Fibroblast of lung (primary cell): ENCODE results near the gene SLC12A6. TPM values are rescaled to one million over a fixed set of nuclear protein-coding genes. Genes with fewer than 3 reads are reported as not detected.

Source experiments
- DNase-seq, 2 donors: peaks; one replicate each; pipeline versions ENCODE4 v3.0.0 to v3.0.0-alpha.2; 2010; ENCODE audit warnings: low read depth in 2 of 2
- H2AFZ ChIP-seq: 2 replicates; pipeline ENCODE4 v1.5.1; 2012; ENCODE audit warnings: low read length, control low read depth, inconsistent platforms
- H3K27ac ChIP-seq: 2 replicates; pipeline ENCODE4 v1.5.1; 2011; ENCODE audit warnings: low read length, control low read depth; ENCODE audit not compliant: insufficient read depth
- H3K27me3 ChIP-seq: 2 replicates; pipeline ENCODE4 v1.5.1; 2011; ENCODE audit warnings: mild to moderate bottlenecking, low read length; ENCODE audit not compliant: control insufficient read depth, insufficient read depth
- H3K36me3 ChIP-seq: 2 replicates; pipeline ENCODE4 v1.5.1; 2011; ENCODE audit warnings: low read length; ENCODE audit not compliant: control insufficient read depth, insufficient read depth
- H3K4me1 ChIP-seq: 2 replicates; pipeline ENCODE4 v1.5.1; 2011; ENCODE audit warnings: low read length; ENCODE audit not compliant: control insufficient read depth, insufficient read depth; ENCODE audit errors: extremely low read depth
- H3K4me2 ChIP-seq: 2 replicates; pipeline ENCODE4 v1.5.1; 2011; ENCODE audit warnings: low read length, control low read depth; ENCODE audit not compliant: insufficient read depth; ENCODE audit errors: extremely low read depth
- H3K4me3 ChIP-seq, 4 experiments: fragments of 200-600 bp in 1 of 4; sonication (generic) in 1 of 4; replicated peaks in 1 of 4; 2 replicates each; pipeline ENCODE4 v1.5.1; 2011 to 2016; ENCODE audit warnings: low read length in 4 of 4, low read depth in 3 of 4, mild to moderate bottlenecking in 3 of 4, control low read depth in 2 of 4, inconsistent platforms in 1 of 4, mixed read lengths in 1 of 4; ENCODE audit not compliant: insufficient read depth in 1 of 4; ENCODE audit errors: control extremely low read depth in 1 of 4
- H3K79me2 ChIP-seq: 2 replicates; pipeline ENCODE4 v1.5.1; 2012; ENCODE audit warnings: mild to moderate bottlenecking, low read length, inconsistent platforms; ENCODE audit not compliant: control insufficient read depth, insufficient read depth
- H3K9ac ChIP-seq: 2 replicates; pipeline ENCODE4 v1.5.1; 2011; ENCODE audit warnings: mild to moderate bottlenecking, low read length, control low read depth; ENCODE audit not compliant: insufficient read depth
- H3K9me3 ChIP-seq: 2 replicates; pipeline ENCODE4 v1.5.1; 2012; ENCODE audit warnings: low read depth, low read length; ENCODE audit not compliant: control insufficient read depth, insufficient read depth
- H4K20me1 ChIP-seq: 2 replicates; pipeline ENCODE4 v1.5.1; 2011; ENCODE audit warnings: low read length; ENCODE audit not compliant: control insufficient read depth, insufficient read depth; ENCODE audit errors: extremely low read depth
- EZH2 ChIP-seq: IDR thresholded peaks from 2 replicates; pipeline ENCODE4 v1.5.1; 2012; ENCODE audit warnings: low read length, control low read depth, mild to moderate bottlenecking; ENCODE audit errors: missing control alignments
- polyA plus RNA-seq, 2 donors: library from polyadenylated mRNA; depleted of rRNA in 1 of 2; stranded (reverse) in 1 of 2; unstranded in 1 of 2; fragments of >200 nt; gene quantifications; 2 replicates each; pipeline ENCODE4 v1.2.1, GENCODE V29; 2011 to 2012; ENCODE audit warnings: missing spikeins in 1 of 2
- total RNA-seq: library from RNA; depleted of rRNA; stranded (reverse); fragments of >200 nt; gene quantifications from 2 replicates; pipeline ENCODE4 v1.2.1, GENCODE V29; 2014
- TF ChIP-seq, protein P1 (sequence below), 2 donors: IDR thresholded peaks in 1 of 2; conservative IDR thresholded peaks in 1 of 2; 1 replicate in 1 of 2; 2 replicates in 1 of 2; pipeline ENCODE4 v1.5.1; 2011 to 2012; ENCODE audit warnings: low read length in 2 of 2, control low read depth in 1 of 2, inconsistent platforms in 1 of 2, low read depth in 1 of 2, mild to moderate bottlenecking in 1 of 2

The SLC12A6 gene
- total and polyA plus RNA-seq, 2 donors (not counting 1 experiment from before 2014, with no cell fraction given): 19.2 to 26.9 TPM

- Histone ChIP-seq H3K79me2 (no peaks in the 10 kb centered on the region), H3K9ac (no peak overlapping the region), H3K4me2 (no peak overlapping the region), H3K9me3 (no peaks in the 10 kb centered on the region), H3K36me3 (no peaks in the 10 kb centered on the region), H4K20me1 (no peaks in the 10 kb centered on the region), H3K27ac (no peak overlapping the region), H2AFZ (no peak overlapping the region), H3K4me1 (no peaks in the 10 kb centered on the region), H3K4me3 (no peak overlapping the region), H3K27me3 (no peaks in the 10 kb centered on the region)
- TF ChIP-seq, protein P1, sequence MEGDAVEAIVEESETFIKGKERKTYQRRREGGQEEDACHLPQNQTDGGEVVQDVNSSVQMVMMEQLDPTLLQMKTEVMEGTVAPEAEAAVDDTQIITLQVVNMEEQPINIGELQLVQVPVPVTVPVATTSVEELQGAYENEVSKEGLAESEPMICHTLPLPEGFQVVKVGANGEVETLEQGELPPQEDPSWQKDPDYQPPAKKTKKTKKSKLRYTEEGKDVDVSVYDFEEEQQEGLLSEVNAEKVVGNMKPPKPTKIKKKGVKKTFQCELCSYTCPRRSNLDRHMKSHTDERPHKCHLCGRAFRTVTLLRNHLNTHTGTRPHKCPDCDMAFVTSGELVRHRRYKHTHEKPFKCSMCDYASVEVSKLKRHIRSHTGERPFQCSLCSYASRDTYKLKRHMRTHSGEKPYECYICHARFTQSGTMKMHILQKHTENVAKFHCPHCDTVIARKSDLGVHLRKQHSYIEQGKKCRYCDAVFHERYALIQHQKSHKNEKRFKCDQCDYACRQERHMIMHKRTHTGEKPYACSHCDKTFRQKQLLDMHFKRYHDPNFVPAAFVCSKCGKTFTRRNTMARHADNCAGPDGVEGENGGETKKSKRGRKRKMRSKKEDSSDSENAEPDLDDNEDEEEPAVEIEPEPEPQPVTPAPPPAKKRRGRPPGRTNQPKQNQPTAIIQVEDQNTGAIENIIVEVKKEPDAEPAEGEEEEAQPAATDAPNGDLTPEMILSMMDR (conservative IDR thresholded peaks at IDR 0.05 in 1 of 2, IDR thresholded peaks at IDR 0.05 in 1 of 2; ENCODE audit: low read depth in 1 of 2, low read length in 2 of 2): no peak
- no peak for TF ChIP-seq EZH2
- no peak for DNase-seq
Observed at GRCh38 chr15:34246276-34246976, 91.2 kb downstream of the SLC12A6 start.

DNA sequence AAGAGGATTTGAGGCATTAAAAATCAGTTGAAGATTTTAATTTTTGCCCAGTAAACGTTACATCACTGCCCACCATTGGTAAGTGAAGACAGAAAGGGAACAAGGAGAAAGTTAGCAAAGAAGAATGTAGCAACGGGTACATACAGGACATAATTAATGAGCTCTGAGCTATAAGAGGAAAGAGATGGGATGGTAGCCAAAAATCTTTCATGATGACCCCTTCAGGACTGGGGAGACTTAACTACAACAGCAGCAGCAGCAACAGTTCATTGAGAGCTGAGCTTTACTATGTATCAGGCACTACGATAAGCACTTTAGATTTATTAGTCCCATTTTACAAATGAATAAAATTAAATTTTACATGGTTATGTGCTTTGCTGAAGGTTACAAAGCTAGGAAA is 94.4 kb downstream of the SLC12A6 start:
- Histone ChIP-seq H3K9ac (no peak overlapping the region), H3K36me3 (no peaks in the 10 kb centered on the region), H3K4me2 (no peak overlapping the region), H3K4me1 (peaks cover 6% of the 10 kb centered on the region), H3K79me2 (no peaks in the 10 kb centered on the region), H2AFZ (no peak overlapping the region), H3K4me3 (no peak overlapping the region), H3K27me3 (no peaks in the 10 kb centered on the region), H3K27ac (no peak overlapping the region), H3K9me3 (no peaks in the 10 kb centered on the region), H4K20me1 (no peaks in the 10 kb centered on the region)
- DNase-seq: peak in 1 of 2 donors; percentile 39
- no peak for TF ChIP-seq EZH2
- TF ChIP-seq, protein P1 (conservative IDR thresholded peaks at IDR 0.05 in 1 of 2, IDR thresholded peaks at IDR 0.05 in 1 of 2; ENCODE audit: low read depth in 1 of 2, low read length in 2 of 2): no peak

GRCh38 chr15:34242331-34242710 is 95.3 kb downstream of the SLC12A6 start:
- TF ChIP-seq EZH2: no peak
- TF ChIP-seq, protein P1 (conservative IDR thresholded peaks at IDR 0.05 in 1 of 2, IDR thresholded peaks at IDR 0.05 in 1 of 2; ENCODE audit: low read depth in 1 of 2, low read length in 2 of 2): no peak
- Histone ChIP-seq H3K27me3 (no peaks in the 10 kb centered on the region), H3K4me2 (no peak overlapping the region), H4K20me1 (no peaks in the 10 kb centered on the region), H3K27ac (no peak overlapping the region), H3K9me3 (no peaks in the 10 kb centered on the region), H3K79me2 (no peaks in the 10 kb centered on the region), H3K36me3 (no peaks in the 10 kb centered on the region), H3K4me3 (no peak overlapping the region), H3K4me1 (peaks cover 6% of the 10 kb centered on the region), H2AFZ (no peak overlapping the region), H3K9ac (no peak overlapping the region)
- no peak for DNase-seq
